A673 (cell line): ENCODE results near the gene TMEM170B. TPM values are rescaled to one million over a fixed set of nuclear protein-coding genes. Genes with fewer than 3 reads are reported as not detected.

Experiments used
- BruUV-seq: library from RNA; stranded (reverse); fragments of 400-500 nt; replicated peaks from 2 replicates; lab custom pipeline; 2021; lab: Mats Ljungman, UMichigan
- CTCF ChIA-PET: fragments of 300-600 bp; sonication (Branson Sonifier 250); formaldehyde crosslinking; loops from one replicate; lab custom pipeline; 2022; ENCODE audit warnings: antibody characterized with exemption; lab: Charles Lee
- POLR2A ChIA-PET: fragments of 300-600 bp; sonication (Branson Sonifier 250); formaldehyde crosslinking; loops from one replicate; lab custom pipeline; 2022; ENCODE audit warnings: antibody characterized with exemption; ENCODE audit not compliant: low non-redundant PET; lab: Charles Lee
- DNase-seq: peaks from one replicate; pipeline ENCODE4 v3.0.0-alpha.2; 2015; ENCODE audit warnings: low spot score
- H3K27ac ChIP-seq: fragments of 200-600 bp; sonication (generic); 2 replicates; pipeline ENCODE4 v1.5.1; 2016; ENCODE audit warnings: mixed run types, low read depth, mild to moderate bottlenecking, mixed read lengths, antibody characterized with exemption, low read length; ENCODE audit not compliant: poor library complexity, severe bottlenecking
- H3K27me3 ChIP-seq: fragments of 200-600 bp; sonication (generic); replicated peaks from 2 replicates; pipeline ENCODE4 v1.6.1; 2017; ENCODE audit warnings: mixed run types, low read depth, mild to moderate bottlenecking, mixed read lengths, antibody characterized with exemption, low read length; ENCODE audit not compliant: insufficient read depth, poor library complexity
- H3K36me3 ChIP-seq: fragments of 200-600 bp; sonication (generic); 2 replicates; pipeline ENCODE4 v1.6.1; 2016; ENCODE audit warnings: mixed run types, mild to moderate bottlenecking, mixed read lengths, antibody characterized with exemption, low read length; ENCODE audit not compliant: insufficient read depth, poor library complexity, severe bottlenecking
- H3K4me1 ChIP-seq: fragments of 200-600 bp; sonication (generic); 2 replicates; pipeline ENCODE4 v1.6.1; 2017; ENCODE audit warnings: mixed run types, mild to moderate bottlenecking, mixed read lengths, antibody characterized with exemption, low read length; ENCODE audit not compliant: insufficient read depth, poor library complexity, severe bottlenecking
- H3K4me3 ChIP-seq: fragments of 200-600 bp; sonication (generic); 2 replicates; pipeline ENCODE4 v1.5.1; 2016; ENCODE audit warnings: low read depth, mixed run types, mild to moderate bottlenecking, mixed read lengths, low read length; ENCODE audit not compliant: poor library complexity, severe bottlenecking
- H3K9me3 ChIP-seq: fragments of 200-600 bp; sonication (generic); 2 replicates; pipeline ENCODE4 v1.6.1; 2016; ENCODE audit warnings: mixed run types, low read depth, mild to moderate bottlenecking, mixed read lengths, antibody characterized with exemption, low read length; ENCODE audit not compliant: poor library complexity, severe bottlenecking
- EZH2 ChIP-seq: fragments of 200-600 bp; sonication (generic); IDR thresholded peaks from 2 replicates; pipeline ENCODE4 v1.6.1; 2017; ENCODE audit warnings: borderline replicate concordance, low read depth, mild to moderate bottlenecking, mixed read lengths, antibody characterized with exemption, low read length; ENCODE audit not compliant: poor library complexity, severe bottlenecking
- intact Hi-C: fragments of 100-400 bp; cut with micrococcal nuclease; formaldehyde crosslinking; loops from one replicate; pipeline ENCODE4 v1.10.0; 2022; ENCODE audit not compliant: unreplicated experiment
- total RNA-seq: library from RNA; stranded (reverse); gene quantifications from 2 replicates; pipeline ENCODE4 v1.2.3, GENCODE V29; 2021
- TF ChIP-seq, protein P1 (sequence below): fragments of 300-800, 200-600 bp; sonication (generic); conservative IDR thresholded peaks from 2 replicates; pipeline ENCODE4 v1.5.1; 2017; ENCODE audit warnings: low read depth, mild to moderate bottlenecking, antibody characterized with exemption, low read length, moderate library complexity, mixed read lengths

Gene TMEM170B
- total RNA-seq, 1 experiment from 2014 or later = 9.5 TPM

DNA sequence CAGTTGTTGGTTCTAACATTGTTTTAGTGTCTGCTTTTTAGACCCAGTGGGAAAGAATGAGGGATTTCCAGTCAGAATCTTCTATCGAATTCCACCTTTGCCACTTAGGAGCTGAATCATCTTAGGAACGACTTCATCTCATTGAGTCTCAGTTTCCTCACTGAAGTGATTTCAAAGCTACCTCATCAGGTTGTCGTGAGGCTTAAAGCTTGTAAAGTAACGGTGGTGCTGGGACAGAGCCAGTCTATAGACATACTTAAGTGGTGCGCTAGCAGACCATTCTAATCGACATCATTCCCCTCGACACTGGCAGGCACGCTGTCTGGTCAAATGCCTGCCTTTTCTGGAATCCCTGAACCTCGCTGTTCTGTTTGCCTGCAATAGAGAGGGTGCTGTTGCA, 55.5 kb downstream of the TMEM170B start:
- Histone ChIP-seq H3K36me3 (no peaks in the 10 kb centered on the region), H3K27ac (no peak overlapping the region), H3K27me3 (no peaks in the 10 kb centered on the region), H3K4me1 (no peaks in the 10 kb centered on the region), H3K9me3 (no peaks in the 10 kb centered on the region), H3K4me3 (no peak overlapping the region)
- ChIA-PET CTCF (no interaction called here), POLR2A (no interaction called here)
- intact Hi-C loops = no loop called here
- no peak for DNase-seq
- no peak for TF ChIP-seq EZH2
- TF ChIP-seq, protein P1, sequence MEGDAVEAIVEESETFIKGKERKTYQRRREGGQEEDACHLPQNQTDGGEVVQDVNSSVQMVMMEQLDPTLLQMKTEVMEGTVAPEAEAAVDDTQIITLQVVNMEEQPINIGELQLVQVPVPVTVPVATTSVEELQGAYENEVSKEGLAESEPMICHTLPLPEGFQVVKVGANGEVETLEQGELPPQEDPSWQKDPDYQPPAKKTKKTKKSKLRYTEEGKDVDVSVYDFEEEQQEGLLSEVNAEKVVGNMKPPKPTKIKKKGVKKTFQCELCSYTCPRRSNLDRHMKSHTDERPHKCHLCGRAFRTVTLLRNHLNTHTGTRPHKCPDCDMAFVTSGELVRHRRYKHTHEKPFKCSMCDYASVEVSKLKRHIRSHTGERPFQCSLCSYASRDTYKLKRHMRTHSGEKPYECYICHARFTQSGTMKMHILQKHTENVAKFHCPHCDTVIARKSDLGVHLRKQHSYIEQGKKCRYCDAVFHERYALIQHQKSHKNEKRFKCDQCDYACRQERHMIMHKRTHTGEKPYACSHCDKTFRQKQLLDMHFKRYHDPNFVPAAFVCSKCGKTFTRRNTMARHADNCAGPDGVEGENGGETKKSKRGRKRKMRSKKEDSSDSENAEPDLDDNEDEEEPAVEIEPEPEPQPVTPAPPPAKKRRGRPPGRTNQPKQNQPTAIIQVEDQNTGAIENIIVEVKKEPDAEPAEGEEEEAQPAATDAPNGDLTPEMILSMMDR = no peak
- no TSS peak for BruUV-seq

- intact Hi-C loops = no loop called here
- POLR2A ChIA-PET = no interaction called here
- no peak overlapping the region for H3K27ac ChIP-seq
- H3K27me3 ChIP-seq = no peaks in the 10 kb centered on the region
- H3K9me3 ChIP-seq = no peaks in the 10 kb centered on the region
- H3K4me3 ChIP-seq = no peak overlapping the region
- no TSS peak for BruUV-seq
- no peaks in the 10 kb centered on the region for H3K36me3 ChIP-seq
- TF ChIP-seq, protein P1 = peak; percentile 32; the same call in 1 of the 2 replicates
- TF ChIP-seq EZH2 = no peak
- no peaks in the 10 kb centered on the region for H3K4me1 ChIP-seq
- DNase-seq = peak; percentile 37
- CTCF ChIA-PET = interaction anchor here (0.6 to 0.9 kb wide), 4 partner anchors 10 to 835 kb away, joined by 4 to 12 read pairs (median 4); no protein-coding TSS in a partner anchor
Observed at GRCh38 chr6:11595903-11596302, 58.4 kb downstream of the TMEM170B start.

DNA sequence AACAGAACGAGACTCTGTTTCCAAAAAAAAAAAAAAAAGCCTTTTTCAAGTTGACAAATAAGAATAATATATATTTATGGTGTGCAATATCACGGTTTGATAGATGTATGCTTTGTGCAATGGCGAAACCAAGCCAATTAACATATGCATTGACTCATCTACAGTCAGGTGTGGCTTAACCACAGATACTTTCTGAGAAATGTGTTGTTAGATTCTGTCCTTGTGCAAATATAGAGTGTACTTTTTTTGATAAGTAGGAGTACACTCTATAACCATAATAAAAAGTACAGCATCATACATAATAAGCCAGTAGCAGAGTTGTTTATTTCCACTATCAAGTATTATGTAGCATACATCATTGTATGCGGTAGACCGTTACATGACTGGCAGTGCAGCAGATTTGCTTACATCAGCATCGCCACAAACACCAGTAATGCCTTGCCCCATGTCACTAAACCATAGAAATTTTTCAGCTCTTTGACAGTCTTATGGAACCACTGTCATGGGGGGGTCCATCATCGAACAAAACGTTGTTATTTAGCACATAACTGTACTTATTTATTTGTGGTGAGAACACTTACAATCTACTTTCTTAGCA, 59.2 kb downstream of the TMEM170B start:
- no peak for TF ChIP-seq EZH2
- TF ChIP-seq, protein P1 = no peak
- no peaks in the 10 kb centered on the region for H3K4me1 ChIP-seq
- DNase-seq = no peak
- H3K27me3 ChIP-seq = no peaks in the 10 kb centered on the region
- no peak overlapping the region for H3K4me3 ChIP-seq
- ChIA-PET CTCF (interaction anchor here (0.7 to 0.9 kb wide), 2 partner anchors 9 to 21 kb away, joined by 4 to 12 read pairs; no protein-coding TSS in a partner anchor), POLR2A (no interaction called here)
- intact Hi-C loops = no loop called here
- no TSS peak for BruUV-seq
- H3K36me3 ChIP-seq = no peaks in the 10 kb centered on the region
- no peak overlapping the region for H3K27ac ChIP-seq
- H3K9me3 ChIP-seq = no peaks in the 10 kb centered on the region
